GM19043 (cell line): ENCODE results near the gene AMPH.
A peak's percentile ranks its signal among the peaks of the same experiment; 100 is the strongest.

Experiments used
- ATAC-seq: cut with Tn5 transposase; IDR thresholded peaks from one replicate; pipeline ENCODE4 v1.9.1; 2021; ENCODE audit warnings: low read depth; ENCODE audit not compliant: unreplicated experiment

Gene AMPH

DNA sequence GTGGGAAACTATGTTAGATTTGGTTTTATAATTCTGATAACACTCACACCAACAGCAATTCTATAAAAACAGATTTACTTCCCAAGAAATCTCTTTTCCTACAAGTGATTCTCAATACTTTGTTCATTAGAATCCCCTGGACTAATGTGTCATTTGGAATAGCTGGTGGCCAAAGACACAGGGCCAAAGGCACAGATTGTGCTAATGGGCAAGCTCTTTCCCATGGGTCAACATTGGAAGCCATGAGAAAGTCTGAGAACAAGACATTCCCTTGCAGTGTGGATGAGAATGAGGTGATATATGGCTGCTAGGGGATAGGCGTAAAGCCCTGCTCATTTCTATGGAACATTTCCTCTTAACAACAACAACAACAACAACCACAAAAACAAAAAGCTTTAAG is 153.8 kb downstream of the AMPH start:
- ATAC-seq: no peak

DNA sequence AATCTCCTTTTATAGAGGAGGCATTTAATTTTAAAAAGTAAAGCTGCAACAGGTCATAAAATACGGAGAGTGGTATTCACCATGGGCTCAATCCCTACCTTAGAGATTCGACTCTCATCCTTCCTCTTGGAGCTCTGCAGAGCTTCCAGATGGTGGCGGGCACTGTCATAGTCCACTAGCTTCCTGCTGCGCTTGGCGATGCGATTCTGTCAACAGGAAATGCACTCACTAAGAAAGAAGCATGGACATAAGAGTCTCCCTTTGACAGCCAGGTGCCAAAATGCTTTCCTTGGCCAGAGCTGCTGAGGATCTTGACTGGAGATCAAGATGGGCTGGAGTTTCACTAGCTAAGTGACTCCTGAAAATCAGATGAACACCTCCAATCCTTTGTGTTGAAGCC is 154.4 kb downstream of the AMPH start:
- ATAC-seq: no peak

DNA sequence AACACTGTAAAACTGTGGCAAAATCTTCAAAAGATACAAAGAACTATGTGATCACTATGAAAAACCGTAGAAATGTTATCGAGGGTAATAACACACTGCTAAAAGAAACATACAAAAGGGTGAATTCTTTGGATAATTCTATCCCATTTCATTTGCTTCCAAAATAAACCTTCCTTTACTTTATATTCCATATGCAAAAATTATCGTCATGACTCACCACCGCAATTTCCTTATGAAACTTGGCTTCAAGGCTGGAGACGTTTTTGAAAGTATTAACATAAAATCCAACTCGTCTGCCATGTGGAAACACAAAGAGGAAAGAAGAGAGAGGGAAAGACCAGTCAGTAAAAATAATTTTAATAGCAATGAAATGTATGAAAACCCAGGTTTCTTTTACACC is 165.2 kb downstream of the AMPH start:
- ATAC-seq: no peak

DNA sequence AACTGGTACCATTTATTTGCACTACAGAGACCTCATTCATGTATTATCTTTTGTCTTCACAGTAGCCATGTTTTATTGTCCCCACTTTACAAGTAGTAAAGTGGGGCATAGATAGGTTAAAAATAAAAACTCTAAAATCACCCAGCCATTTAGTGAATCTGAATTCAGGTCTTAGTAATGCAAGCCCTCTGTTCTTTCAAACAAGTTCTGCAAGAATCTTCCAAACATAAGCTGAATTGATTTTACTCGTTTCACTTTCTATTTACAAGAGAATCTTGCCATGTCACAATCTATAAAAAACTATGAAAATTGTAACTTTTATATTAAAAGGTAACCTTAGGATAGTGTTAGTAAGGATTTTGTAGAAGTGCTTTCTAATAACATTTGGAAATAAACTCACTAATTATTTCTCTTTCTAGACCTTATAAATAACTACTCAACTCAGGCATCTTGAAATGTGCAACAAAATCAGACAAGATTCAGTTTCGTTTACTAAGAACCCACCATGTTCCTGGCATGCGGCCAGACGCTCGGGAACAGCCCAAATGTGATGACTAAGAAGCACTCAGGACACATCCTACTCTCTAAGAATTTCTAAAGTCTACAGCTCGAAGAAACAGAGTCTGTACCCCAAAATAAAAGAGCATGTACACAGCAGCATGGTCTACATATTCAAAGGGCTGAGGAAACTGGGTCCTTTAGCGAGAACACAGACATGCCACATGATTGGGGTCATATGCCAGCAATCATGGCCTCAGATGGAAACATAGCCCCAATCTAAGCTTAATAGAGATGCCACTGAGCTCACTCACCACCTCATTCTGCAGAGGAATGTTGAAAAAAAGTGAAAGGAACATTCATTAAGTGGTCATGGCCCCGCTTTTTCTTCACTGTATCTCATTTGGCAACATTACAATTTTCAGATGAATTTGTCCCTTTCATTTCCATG is 167.6 kb downstream of the AMPH start:
- ATAC-seq: peak; percentile 87

DNA sequence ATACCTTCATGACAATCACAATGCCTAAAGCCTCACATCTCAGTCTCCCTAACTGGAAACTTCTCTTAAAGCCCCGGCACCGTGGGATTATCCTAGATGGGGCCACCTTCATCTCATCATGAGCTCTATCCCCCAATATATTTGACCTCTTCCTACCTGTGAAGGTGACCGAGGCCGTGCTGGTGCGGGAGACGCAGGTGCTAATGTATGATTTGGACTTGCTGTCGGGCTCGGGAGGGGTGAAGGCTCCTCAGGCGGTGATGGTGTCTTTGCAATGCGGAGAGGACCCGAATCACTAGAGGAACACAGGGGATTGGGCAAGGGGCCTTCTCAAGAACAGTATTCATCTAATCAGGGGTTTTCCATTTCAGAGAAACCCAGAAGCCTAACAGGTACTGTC is 168.4 kb downstream of the AMPH start:
- no peak for ATAC-seq

DNA sequence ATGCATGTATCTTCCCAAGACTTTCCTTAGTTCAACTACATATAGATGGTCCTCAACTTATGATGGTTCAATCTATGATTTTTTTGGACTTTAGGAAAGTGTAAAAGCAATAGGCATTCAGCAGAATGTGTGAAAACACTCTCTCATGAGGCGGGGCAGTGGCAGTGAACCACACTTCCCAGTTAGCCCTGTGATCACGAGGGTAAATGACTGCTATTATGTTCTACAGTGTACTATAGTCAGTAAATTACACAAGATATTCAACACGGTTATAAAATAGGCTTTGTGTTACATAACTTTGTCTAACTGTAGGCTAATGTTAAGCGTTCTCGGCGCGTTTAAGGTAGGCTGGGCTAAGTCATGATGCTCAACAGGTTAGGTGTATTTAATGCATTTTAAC is 169.3 kb downstream of the AMPH start:
- no peak for ATAC-seq

DNA sequence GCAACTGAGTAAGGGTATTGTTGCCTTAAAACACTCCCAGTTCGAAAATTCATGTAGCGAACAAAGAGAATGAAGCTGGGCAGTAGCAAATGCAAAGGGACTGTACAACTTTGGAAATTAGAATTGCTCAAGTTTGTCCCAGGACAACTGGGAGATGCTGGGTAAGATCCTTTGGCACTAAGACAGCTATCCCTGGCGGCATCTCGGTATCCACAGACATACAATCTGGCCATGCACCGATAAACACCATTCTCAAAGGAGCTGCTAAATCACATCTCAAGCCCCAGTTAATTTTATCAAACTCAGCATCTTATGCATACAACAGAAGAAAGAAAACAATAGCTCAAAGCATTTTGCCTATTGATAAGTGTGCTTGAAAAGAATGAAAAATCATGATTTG is 177.3 kb downstream of the AMPH start:
- no peak for ATAC-seq

DNA sequence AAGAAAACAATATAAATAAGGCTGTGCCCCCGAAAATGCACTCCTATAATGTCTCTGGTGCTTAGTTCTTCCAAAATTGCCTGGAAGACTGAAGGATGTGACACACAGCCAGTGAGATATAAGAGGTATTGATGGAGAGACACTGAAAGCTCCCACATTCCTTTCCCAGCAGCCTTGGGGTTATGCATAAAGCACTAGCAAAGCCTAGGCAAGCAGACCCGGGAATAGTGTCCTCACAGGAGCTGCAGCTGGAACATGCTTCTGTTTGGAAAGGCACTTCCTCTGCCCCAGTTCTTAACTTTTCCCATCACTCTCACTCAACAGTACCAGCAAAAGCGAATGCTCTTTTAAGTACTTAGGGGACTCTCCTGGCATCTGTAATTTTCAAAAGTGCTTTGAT is 178.0 kb downstream of the AMPH start:
- no peak for ATAC-seq

DNA sequence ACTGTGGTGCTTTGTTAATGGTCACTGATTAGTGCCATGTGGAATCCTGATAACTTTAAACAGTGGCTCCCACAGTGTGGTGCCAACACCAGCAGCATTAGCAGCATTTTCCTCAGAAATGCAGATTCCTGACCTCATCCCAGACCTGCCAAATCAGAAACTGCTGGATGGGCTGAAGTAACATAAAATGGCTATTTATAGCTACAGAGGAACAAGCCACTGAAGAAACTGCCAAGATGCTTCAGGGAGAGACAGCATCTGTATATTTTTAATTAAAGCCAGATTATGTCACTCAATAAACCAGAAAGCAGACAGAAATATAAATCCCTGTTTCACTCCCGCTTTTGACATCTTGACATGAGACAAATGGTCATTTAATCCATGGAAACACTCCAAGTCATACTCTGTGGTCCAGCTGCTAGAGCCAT is 178.5 kb downstream of the AMPH start:
- ATAC-seq: no peak

DNA sequence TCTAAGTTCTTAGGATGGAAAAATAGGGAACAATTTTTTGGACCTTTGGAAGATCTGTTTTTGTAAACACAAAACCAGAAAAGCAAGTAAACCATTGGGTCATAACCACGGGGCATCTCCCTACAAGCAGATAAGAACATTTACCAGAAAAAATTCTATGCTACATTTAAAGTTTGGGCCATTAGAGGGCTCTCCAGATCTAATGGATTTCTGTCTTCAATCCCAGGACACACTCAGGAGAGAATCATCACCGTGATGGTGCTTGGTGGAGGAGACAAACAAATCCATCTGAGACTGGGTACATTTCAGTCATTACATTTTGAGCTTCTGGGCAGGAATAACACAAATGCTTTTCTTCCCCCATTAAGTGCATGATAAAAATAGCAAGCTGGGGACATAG is 179.3 kb downstream of the AMPH start:
- ATAC-seq: no peak

DNA sequence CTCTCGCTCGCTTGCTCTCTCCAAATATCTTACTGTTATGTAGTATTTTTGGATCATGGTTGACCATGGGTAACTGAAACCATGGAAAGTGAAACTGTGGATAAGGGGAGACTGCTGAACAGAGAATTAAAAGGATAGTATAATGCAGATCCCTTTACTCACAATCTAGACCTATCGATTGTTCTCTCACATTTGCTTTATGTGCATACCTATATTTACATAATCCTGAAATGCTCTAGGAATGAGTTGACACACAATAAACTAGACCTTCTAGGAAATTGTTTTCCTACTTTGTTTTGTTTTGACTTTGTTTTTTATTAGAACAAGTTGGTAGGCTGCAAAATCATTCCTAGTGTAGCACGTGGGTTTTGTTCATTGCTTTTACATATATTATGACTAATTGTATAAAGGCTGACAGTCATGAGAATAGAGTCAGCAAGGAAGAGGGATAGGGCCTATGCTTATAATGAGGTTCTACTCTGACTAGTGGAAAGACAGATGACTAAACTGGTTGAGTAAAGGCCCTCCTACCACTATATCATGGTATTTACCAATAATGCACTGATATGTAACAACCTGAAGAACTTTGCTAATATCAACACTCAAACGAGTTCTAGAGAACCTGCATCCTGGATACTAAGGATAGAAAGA is 182.5 kb downstream of the AMPH start:
- ATAC-seq: no peak

DNA sequence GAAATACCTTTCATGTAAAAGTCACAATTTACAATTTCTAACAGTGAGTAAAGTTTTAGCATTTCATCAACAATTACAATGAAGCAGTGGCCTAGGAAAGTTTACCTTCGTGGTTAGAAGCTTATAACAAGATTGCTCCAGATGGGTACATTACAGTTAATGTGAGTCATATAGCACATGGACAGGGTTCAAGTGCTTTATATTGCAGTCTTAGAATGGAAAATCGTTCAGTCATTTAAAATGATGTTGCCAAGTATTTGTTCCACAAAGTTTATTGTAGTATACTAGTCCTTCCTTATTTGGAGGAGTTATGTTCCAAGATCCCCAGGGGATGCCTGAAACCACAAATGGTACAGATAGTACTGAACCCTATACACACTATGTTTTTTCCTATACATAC is 183.1 kb downstream of the AMPH start:
- no peak for ATAC-seq

DNA sequence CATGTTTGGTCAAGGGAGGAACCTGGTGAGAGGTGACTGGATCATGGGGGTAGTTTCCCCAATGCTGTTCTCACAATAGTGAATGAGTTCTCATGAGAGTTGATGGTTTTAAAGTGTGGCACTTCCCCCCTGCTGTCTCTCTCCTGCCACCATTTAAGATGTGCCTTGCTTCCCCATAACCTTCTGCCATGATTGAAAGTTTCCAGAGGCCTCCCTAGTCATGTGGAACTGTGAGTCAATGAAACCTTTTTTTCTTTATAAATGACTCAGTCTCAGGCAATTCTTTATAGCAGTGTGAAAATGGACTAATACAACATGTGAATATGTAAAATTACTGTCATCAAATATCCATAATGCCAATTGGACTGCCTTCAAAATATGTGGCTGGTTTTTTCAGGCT is 192.2 kb downstream of the AMPH start:
- no peak for ATAC-seq

DNA sequence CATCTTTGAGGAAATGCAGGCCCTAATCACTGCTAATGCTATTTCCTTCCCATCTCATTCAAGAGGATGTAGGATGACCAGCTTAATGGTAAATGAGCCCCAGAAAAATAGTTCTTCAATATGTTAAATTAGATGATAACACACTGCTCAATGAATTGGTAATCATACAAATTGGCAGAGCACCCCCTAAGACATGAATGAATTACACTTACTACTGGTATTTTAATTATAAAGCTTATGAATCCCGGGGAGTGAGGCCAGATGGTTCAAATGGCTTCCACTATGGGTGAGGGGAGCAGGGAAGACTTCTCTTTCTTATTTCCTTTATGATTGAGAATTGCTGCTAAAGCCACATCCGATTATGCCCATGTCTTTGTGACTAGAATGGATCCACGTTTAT is 198.5 kb downstream of the AMPH start:
- no peak for ATAC-seq

DNA sequence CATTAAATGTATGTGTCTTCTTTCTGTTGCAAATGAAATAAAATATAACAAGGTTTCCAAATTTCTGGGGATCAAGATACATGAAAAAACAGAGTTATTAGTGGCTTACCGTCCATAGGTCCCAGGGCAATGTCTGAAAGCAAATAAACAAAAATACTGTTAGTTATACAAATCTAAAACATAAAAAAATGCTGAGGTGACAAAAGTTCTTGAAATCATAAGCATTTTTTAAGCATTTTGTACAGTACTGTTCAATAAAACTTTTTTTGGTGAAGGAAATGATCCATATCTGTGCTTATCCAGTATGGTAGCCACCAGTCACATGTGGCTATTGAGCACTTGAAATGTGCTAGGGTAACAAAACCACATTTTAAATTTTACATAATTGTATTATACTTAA is 199.1 kb downstream of the AMPH start:
- no peak for ATAC-seq

DNA sequence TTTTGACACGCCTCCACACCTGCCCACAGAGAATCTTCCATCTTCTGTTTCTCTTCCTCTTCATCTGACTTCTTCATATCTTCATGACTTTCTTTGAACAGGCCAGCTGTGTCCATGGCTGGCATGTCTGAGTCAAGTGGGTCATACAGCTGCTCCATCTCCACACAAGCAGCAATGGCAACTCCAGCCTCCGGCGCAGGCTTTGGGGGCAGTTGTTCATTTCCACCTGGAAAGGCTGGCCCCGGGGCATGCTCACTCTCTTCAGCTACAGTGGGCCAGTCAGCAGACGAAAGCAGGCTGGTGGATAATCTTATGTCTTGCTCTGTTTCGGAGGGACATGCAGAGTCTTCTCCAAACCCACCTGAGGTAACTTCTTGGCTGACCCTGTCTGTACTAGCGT is 202.1 kb downstream of the AMPH start:
- ATAC-seq: no peak

DNA sequence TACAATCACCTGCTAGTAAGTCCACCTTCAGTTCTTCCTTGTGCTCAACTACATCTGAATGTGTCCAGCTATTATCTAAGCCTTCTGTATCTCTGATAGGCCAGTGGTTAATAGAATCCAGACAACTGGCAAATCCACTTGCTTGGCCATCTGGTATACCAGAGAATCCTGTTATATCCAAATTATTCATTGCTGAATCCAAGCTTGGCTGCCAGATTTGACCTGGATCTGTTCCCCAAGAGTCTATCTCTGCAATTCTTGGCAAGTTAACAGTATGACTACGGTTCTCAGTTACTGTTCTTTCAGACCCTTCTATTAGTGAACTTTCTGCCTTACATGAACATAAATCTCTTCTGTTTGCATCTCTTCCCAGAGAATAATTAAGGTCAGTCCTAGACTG is 203.1 kb downstream of the AMPH start:
- no peak for ATAC-seq

DNA sequence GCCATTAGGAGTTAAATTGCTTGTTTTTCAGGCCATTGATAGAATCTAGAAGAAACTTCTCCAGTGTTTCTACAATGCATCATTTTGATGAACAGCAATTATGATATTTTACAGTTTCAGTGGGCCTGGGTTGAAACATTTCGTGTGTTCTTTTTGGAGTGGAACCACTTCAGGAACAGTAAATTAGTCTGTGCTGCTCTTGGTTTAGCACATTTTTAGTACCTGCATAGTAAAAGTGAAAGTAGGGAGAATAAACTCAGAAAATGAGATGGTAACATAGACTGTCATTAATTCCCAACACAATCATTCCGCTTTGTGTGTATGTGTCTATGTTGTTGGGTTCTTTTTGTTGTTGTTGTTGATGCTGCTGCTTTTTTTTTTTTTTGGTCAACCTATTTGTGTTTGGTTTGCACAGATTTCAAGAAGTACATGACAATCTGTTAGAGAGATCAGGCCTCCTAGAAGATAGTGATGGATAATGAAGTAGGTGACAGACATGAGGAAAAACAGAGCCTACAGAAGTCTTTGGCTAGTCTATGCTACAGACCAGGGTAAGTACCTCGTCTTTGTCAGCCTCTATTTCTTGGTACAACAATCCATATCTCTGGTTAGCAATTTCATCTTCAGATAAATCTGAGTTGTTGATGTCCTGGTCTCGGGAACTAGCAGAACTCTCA is 203.8 kb downstream of the AMPH start:
- no peak for ATAC-seq

DNA sequence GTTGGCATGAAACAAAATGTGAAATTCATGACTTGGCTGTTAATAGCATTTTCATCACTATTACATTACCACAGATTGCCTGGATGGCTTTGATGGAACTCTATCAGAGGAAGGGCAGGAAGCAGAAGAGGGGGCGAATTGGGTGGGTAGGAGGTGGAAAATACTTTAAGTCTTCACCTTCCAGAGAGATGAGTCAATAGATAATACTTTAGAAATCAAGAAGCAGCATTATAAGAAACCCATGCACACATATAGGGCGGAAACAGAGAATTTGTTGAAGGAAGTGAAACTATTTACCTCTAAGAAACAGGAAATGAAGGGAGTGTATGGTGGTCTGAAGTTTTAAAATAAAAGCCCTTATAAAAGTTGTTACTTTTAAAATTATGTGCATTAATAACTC is 205.7 kb downstream of the AMPH start:
- no peak for ATAC-seq

DNA sequence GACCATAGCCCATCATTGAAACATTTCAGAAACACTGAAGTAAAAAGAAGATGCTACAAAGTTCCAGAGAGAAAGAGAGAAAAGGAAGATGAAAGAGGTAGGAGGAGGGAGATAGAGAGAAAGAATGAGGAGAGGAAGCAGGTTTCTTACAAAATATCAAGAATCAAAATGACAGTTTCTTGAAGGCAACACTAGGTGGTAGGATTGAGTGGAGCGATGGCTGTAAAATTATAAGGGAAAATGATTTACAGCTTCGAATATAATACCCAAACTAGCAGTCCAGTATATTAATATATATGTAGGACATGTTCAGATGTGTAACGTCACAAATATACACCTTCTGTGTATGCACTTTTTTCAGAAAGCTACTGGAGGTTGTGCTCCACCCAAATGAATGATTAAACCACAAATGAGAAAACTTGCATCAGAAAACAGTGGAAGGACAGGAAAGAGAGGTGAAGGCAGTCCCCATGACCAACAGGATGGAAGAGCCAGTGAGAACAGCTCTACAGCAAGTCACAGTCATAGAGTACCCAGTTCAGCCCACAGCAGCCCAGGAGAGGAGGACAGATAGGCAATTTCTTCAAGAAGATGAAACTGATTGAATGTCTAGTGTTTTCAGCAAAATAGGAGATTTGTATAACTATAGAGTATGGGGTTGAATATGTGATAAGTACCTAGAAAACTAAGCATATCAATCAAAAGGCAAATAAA is 206.3 kb downstream of the AMPH start:
- no peak for ATAC-seq

DNA sequence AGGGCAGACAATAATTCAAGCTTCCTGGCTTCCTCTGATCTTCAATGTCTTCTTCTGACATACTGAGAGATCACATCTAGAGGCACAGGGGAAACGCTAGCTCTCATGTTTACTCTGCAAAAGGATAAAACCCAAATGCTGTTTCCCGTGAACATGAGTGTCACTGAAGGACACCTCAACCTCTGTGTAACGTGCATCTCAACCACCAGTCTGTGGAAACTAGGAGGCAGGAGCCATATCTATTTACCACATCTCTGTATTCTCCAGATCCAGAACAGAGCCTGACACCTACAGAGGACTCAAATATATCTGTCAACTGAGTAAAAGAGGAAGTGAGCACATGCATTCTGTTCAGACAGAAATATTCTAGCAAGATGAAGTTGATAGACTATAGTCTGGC is 217.4 kb downstream of the AMPH start:
- ATAC-seq: no peak
